Astrocyte of the hippocampus (primary cell): ENCODE measurements around the gene PDE6G.
A peak's percentile ranks its signal among the peaks of the same experiment; 100 is the strongest.

Experiments used
- DNase-seq: peaks from one replicate; pipeline ENCODE4 v3.0.0; 2011; ENCODE audit warnings: low read depth, low spot score

PDE6G gene

DNA sequence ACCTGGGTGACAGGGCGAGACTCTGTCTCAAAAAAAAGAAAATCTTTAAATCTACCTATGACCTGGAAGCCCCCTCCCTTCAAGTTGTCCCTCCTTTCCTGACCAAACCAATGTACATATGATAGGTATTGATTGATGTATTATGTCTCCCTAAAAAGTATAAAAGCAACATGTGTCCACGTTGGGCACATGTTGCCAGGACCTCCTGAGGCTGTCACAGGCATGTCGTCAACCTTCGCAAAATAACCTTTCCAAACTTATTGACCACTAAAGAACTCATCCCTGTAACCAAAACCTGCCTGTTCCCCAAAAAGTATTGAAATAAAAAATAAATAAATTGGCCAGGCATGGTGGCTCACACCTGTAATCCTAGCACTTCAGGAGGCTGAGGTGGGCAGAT lies 5.7 kb upstream of the PDE6G start:
- no peak for DNase-seq

GRCh38 chr17:81660441-81660840 lies 4.1 kb upstream of the PDE6G start:
- DNase-seq = no peak

GRCh38 chr17:81659038-81659437 lies 2.7 kb upstream of the PDE6G start:
- no peak for DNase-seq

- DNase-seq = no peak
Observed at GRCh38 chr17:81656835-81657234, 493 bp upstream of the PDE6G start.

- DNase-seq = no peak
Observed at GRCh38 chr17:81655378-81656117, 794 bp downstream of the PDE6G start.

GRCh38 chr17:81652906-81653771 lies 3.2 kb downstream of the PDE6G start:
- no peak for DNase-seq

DNA sequence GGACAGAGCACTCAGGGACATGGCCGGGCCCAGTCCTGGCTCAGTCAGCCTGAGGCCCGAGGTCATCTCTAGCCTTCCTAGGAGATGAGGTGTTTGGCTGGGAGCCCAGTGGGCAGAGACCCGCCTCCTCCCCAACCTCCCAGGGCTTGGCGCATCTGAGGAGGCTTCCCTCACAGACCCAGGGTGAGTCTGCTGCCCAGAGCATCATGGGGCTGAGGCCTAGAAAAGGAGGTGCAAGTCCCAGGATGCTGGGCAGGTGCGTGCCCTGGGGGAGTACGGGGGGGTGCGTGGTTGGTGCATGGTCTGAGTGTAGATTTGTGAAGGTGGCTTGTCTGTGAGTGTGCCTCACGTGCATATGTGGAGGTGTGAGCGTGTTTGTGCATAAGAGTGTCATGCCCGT lies 4.7 kb downstream of the PDE6G start:
- DNase-seq = peak; percentile 88

DNA sequence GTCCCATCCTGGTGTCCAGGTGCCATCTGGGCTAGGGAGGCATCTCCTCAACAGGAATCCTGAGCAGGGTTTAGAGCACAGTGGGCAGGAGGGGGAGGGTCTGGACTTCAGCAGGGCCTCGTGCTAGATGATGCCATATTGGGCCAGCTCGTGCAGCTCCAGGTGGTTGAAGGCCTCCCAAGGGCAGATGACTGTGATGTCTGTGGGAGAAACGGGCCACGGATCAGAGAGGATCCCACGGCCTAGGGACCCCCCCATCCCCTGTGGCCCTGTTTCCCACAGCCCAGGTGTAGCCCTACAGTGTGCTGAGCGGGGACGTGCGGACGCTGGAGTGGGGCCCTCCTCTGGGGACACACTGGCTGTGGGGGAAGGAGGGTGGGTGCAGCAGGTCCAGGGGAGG lies 5.4 kb downstream of the PDE6G start:
- no peak for DNase-seq

- no peak for DNase-seq
Observed at GRCh38 chr17:81648707-81649085, 7.6 kb downstream of the PDE6G start.

DNA sequence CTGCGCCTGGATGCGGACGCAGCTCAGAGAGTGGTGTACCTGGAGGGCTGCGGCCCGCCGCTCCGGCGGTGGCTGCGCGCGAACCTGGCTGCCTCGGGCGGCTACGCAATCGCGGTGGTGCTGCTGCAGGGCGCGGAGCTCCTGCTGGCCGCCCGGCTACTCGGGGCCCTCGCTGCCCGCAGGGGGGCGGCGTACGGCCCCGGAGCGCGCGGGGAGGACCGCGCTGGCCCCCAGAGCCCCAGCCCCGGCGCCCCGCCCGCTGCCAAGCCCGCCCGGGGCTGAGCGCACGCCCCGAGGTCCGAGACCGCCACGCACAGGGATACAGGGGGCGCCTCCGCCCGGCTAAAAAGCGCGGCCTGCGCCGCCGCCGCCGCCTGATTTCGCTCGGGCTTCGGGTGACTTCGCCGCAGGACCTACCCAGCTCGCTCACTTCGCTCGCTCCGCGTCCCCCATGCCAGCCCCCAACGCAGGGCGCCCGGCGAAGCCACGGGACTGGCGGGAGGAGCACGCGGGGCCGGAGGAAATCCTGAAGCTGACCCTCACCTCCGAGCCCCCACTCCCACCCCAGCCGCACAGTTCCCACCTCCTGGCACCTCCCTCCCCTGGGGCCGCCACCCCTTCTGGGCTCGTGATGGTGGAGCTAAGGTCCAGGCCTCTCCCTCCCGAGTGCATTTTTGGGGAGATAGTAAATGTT lies 8.2 kb downstream of the PDE6G start:
- peak; percentile 28 for DNase-seq

- DNase-seq = no peak
Observed at GRCh38 chr17:81647640-81648012, 8.7 kb downstream of the PDE6G start.

GRCh38 chr17:81646869-81647600 lies 9.3 kb downstream of the PDE6G start:
- DNase-seq = no peak

GRCh38 chr17:81644976-81645952 lies 11.1 kb downstream of the PDE6G start:
- DNase-seq = no peak

DNA sequence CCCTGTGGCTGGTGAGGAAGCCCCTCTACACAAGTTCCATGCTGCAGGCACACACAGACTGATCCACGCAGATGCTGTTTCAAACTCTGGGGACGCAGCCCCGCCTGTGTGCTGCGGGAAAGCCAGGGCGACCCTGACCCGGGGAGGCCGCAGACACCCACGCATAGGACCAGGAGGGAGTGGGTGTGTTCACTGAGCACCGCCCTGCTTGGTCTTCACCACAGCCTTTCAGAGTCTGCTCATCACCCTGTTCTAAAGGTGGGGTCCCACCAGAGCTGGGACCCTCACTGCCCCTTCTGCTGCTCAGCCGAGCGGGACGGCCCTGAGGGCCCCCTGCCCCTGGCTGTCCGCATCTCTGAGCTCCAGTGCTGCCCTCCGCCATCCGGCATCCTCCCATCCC lies 11.8 kb downstream of the PDE6G start:
- no peak for DNase-seq

DNA sequence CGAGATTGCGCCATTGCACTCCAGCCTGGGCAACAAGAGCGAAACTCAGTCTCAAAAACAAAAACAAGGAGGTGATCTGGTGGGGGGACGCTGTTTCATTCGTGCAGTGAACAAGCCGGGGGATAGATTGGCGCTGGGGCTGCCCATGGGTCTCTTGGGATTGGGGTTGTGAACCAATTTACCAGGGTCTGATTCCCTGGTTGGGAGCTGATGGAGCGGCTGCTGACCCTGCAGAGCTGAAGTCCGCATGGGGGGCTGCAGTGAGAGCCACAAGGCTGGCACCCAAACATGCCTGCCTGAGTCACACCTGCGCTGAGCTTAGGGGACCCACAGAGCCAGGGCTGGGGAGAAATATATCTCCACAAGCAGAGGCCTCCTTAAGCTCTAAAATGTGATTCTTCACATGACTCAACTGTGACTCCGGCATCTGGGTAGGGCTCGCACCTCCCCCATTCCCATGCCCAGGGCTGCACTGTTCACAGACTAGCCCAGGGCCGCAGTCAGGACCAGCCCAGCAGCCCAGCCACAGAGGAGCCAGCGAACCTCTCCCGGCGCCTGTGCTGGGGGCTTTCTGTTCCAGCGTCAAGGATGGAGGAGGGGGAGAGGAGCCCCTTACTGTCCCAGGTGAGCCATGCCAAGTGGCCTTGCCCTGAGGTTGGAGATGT lies 14.4 kb downstream of the PDE6G start:
- peak; percentile 70 for DNase-seq

- DNase-seq = no peak
Observed at GRCh38 chr17:81640011-81640410, 16.3 kb downstream of the PDE6G start.

DNA sequence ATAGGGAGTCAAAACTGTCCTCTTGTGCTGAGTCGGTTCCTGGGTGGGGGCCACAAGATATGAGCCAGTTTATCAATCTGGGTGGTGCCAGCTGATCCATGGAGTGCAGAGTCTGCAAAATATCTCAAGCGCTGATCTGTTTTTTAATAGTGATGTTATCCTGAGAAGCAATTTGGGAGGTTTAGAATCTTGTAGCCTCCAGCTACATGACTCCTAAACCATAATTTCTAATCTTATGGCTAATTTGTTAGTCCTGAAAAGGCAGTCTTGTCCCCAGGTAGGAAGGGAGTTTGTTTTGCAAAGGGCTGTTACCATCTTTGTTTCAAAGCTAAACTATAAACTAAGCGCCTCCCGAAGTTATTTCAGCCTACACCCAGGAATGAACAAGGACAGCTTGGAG lies 17.7 kb downstream of the PDE6G start:
- no peak for DNase-seq

DNA sequence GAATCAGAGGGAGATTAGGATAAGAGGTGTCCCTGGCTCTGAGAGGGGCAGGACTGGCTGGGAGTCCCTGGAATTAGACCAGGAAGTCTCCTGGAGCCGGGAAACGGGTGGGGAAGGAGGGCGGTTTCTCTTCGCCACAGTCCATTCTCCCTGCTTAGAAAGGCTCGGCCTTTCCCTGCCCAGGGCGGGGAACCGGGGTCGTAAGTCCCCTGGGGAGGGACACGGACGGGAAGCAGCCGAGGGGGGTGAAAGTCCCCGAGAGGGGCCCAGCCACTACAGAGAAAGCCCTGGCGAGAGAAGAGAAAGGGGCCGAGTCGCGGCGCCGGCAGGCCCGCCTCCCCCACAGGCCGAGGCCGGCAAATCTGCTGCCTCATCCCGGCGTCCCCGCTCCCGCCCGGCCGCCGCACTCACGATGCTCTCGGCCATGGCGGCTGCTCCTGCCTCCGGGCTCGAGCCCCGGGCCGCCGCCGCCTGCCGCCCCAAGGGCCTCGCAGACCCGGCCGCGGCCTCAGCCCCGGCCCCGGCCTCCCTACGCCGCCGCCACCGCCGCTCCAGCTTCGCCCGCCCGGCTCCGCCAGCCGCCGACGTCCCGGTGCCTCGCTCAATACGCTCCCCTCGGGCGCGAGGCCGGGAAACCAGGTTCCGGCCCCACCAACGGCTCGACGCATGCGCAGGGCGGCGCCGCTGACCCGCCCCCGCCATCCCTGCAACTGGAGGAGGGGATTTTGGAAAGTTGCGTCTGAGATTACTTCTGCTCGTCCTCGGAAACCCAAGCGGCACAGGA lies 19.6 kb downstream of the PDE6G start, which contains the start of the genes NPLOC4 and TSPAN10:
NPLOC4 (minus strand) TSS at position 608 of the 784 bp plus-strand sequence; CDS start at position 426, 182 bp downstream.
TSPAN10 (plus strand) TSS at position 692 of the 784 bp plus-strand sequence. CDS start 5,217 bp downstream, outside the sequence.
- DNase-seq = peak; percentile 96

- DNase-seq = no peak
Observed at GRCh38 chr17:81635973-81636504, 20.3 kb downstream of the PDE6G start.
